Measurements from ENCODE around the gene VANGL1.
A peak's percentile ranks its signal among the peaks of the same experiment; 100 is the strongest.

VANGL1 gene

GRCh38 chr1:115713906-115714305, 72.1 kb downstream of the VANGL1 start:
- no peaks in the 10 kb centered on the region for H3K36me3 Mint-ChIP-seq
- no peak overlapping the region for H3K4me3 Mint-ChIP-seq
- H3K27me3 Mint-ChIP-seq: peaks cover 12 to 32% of the 10 kb centered on the region in 2 donors
- no peak overlapping the region for H3K27ac Mint-ChIP-seq
- no peaks in the 10 kb centered on the region for H3K4me1 Mint-ChIP-seq
- no peaks in the 10 kb centered on the region for H3K9me3 Mint-ChIP-seq
- DNase-seq (no peak), ATAC-seq (replicated peaks) (no peak)

- no peak overlapping the region for H3K27ac Mint-ChIP-seq
- peaks cover 10 to 32% of the 10 kb centered on the region in 2 donors for H3K27me3 Mint-ChIP-seq
- H3K4me3 Mint-ChIP-seq: no peak overlapping the region
- no peaks in the 10 kb centered on the region for H3K36me3 Mint-ChIP-seq
- H3K9me3 Mint-ChIP-seq: no peaks in the 10 kb centered on the region
- ATAC-seq (replicated peaks) (no peak), DNase-seq (no peak)
- H3K4me1 Mint-ChIP-seq: no peaks in the 10 kb centered on the region
Observed at GRCh38 chr1:115714572-115715141, 72.9 kb downstream of the VANGL1 start.

- Mint-ChIP-seq H3K27ac (no peak overlapping the region), H3K36me3 (no peaks in the 10 kb centered on the region), H3K4me1 (no peaks in the 10 kb centered on the region), H3K9me3 (no peaks in the 10 kb centered on the region), H3K27me3 (peaks cover 12 to 14% of the 10 kb centered on the region in 2 donors), H3K4me3 (no peak overlapping the region)
- ATAC-seq (replicated peaks) (peak; percentile 23 to 45), DNase-seq (no peak)
Observed at GRCh38 chr1:115717541-115717940, 75.8 kb downstream of the VANGL1 start.

GRCh38 chr1:115718011-115718754, 76.4 kb downstream of the VANGL1 start:
- H3K4me3 Mint-ChIP-seq: no peak overlapping the region
- peaks cover 12% of the 10 kb centered on the region in 2 donors for H3K27me3 Mint-ChIP-seq
- ATAC-seq (replicated peaks) (no peak), DNase-seq (no peak)
- H3K4me1 Mint-ChIP-seq: no peaks in the 10 kb centered on the region
- no peak overlapping the region for H3K27ac Mint-ChIP-seq
- H3K9me3 Mint-ChIP-seq: no peaks in the 10 kb centered on the region
- no peaks in the 10 kb centered on the region for H3K36me3 Mint-ChIP-seq

GRCh38 chr1:115719285-115719684, 77.5 kb downstream of the VANGL1 start:
- Mint-ChIP-seq H3K9me3 (no peaks in the 10 kb centered on the region), H3K4me3 (no peak overlapping the region), H3K4me1 (no peaks in the 10 kb centered on the region), H3K27me3 (peaks cover 12% of the 10 kb centered on the region in 2 donors), H3K27ac (no peak overlapping the region), H3K36me3 (no peaks in the 10 kb centered on the region)
- DNase-seq (no peak), ATAC-seq (replicated peaks) (no peak)

GRCh38 chr1:115722221-115722620, 80.5 kb downstream of the VANGL1 start:
- Mint-ChIP-seq H3K36me3 (no peaks in the 10 kb centered on the region), H3K27me3 (peaks cover 10 to 12% of the 10 kb centered on the region in 2 donors), H3K27ac (no peak overlapping the region), H3K9me3 (no peaks in the 10 kb centered on the region), H3K4me1 (no peaks in the 10 kb centered on the region), H3K4me3 (no peak overlapping the region)
- no peak for DNase-seq
- no peak for ATAC-seq (replicated peaks)

- Mint-ChIP-seq H3K4me1 (no peaks in the 10 kb centered on the region), H3K36me3 (no peaks in the 10 kb centered on the region), H3K9me3 (no peaks in the 10 kb centered on the region), H3K27ac (no peak overlapping the region), H3K4me3 (no peak overlapping the region), H3K27me3 (peaks cover 0 to 4% of the 10 kb centered on the region in 2 donors)
- ATAC-seq (replicated peaks): no peak
- DNase-seq: no peak
Observed at GRCh38 chr1:115723756-115724155, 82.0 kb downstream of the VANGL1 start.

GRCh38 chr1:115725600-115725999, 83.8 kb downstream of the VANGL1 start:
- DNase-seq (no peak), ATAC-seq (replicated peaks) (no peak)
- Mint-ChIP-seq H3K36me3 (no peaks in the 10 kb centered on the region), H3K9me3 (no peaks in the 10 kb centered on the region), H3K4me1 (peaks cover 0 to 2% of the 10 kb centered on the region in 2 donors), H3K4me3 (no peak overlapping the region), H3K27me3 (peaks cover 0 to 4% of the 10 kb centered on the region in 2 donors), H3K27ac (no peak overlapping the region)

GRCh38 chr1:115726161-115726560, 84.4 kb downstream of the VANGL1 start:
- ATAC-seq (replicated peaks) (no peak), DNase-seq (no peak)
- Mint-ChIP-seq H3K27ac (no peak overlapping the region), H3K9me3 (no peaks in the 10 kb centered on the region), H3K36me3 (no peaks in the 10 kb centered on the region), H3K4me1 (peaks cover 0 to 2% of the 10 kb centered on the region in 2 donors), H3K4me3 (no peak overlapping the region), H3K27me3 (peaks cover 0 to 4% of the 10 kb centered on the region in 2 donors)

GRCh38 chr1:115726570-115726969, 84.8 kb downstream of the VANGL1 start:
- H3K9me3 Mint-ChIP-seq: no peaks in the 10 kb centered on the region

GRCh38 chr1:115727706-115728249, 86.0 kb downstream of the VANGL1 start:
- Mint-ChIP-seq H3K4me1 (peaks cover 0 to 2% of the 10 kb centered on the region in 2 donors), H3K27ac (no peak overlapping the region), H3K4me3 (no peak overlapping the region), H3K9me3 (no peaks in the 10 kb centered on the region), H3K27me3 (no peaks in the 10 kb centered on the region), H3K36me3 (no peaks in the 10 kb centered on the region)
- DNase-seq (no peak), ATAC-seq (replicated peaks) (no peak)

More at GRCh38 chr1:115726570-115726969, 84.8 kb downstream of the VANGL1 start:
- no peak for DNase-seq
- no peaks in the 10 kb centered on the region for H3K36me3 Mint-ChIP-seq
- ATAC-seq (replicated peaks): no peak
- peaks cover 0 to 2% of the 10 kb centered on the region in 2 donors for H3K4me1 Mint-ChIP-seq
- H3K27me3 Mint-ChIP-seq: peaks cover 0 to 3% of the 10 kb centered on the region in 2 donors
- H3K4me3 Mint-ChIP-seq: no peak overlapping the region
- no peak overlapping the region for H3K27ac Mint-ChIP-seq

- Mint-ChIP-seq H3K27ac (no peak overlapping the region), H3K4me1 (peaks cover 0 to 2% of the 10 kb centered on the region in 2 donors), H3K4me3 (no peak overlapping the region), H3K27me3 (no peaks in the 10 kb centered on the region), H3K9me3 (no peaks in the 10 kb centered on the region), H3K36me3 (no peaks in the 10 kb centered on the region)
- ATAC-seq (replicated peaks) (no peak), DNase-seq (no peak)
Observed at GRCh38 chr1:115728341-115728740, 86.6 kb downstream of the VANGL1 start.

- DNase-seq: peak; percentile 13
- H3K4me3 Mint-ChIP-seq: no peak overlapping the region
- no peaks in the 10 kb centered on the region for H3K36me3 Mint-ChIP-seq
- H3K9me3 Mint-ChIP-seq: no peaks in the 10 kb centered on the region
- H3K4me1 Mint-ChIP-seq: peaks cover 0 to 2% of the 10 kb centered on the region in 2 donors
- ATAC-seq (replicated peaks): peak; percentile 90 to 91
- no peak overlapping the region for H3K27ac Mint-ChIP-seq
- H3K27me3 Mint-ChIP-seq: no peaks in the 10 kb centered on the region
Observed at GRCh38 chr1:115729756-115730155, 88.0 kb downstream of the VANGL1 start.

- Mint-ChIP-seq H3K4me1 (peaks cover 0 to 2% of the 10 kb centered on the region in 2 donors), H3K36me3 (no peaks in the 10 kb centered on the region), H3K27me3 (peaks cover 0 to under 1% of the 10 kb centered on the region in 2 donors), H3K27ac (no peak overlapping the region), H3K9me3 (no peaks in the 10 kb centered on the region), H3K4me3 (no peak overlapping the region)
- ATAC-seq (replicated peaks) (no peak), DNase-seq (no peak)
Observed at GRCh38 chr1:115732316-115732715, 90.5 kb downstream of the VANGL1 start.

GRCh38 chr1:115740811-115741210, 99.0 kb downstream of the VANGL1 start:
- Mint-ChIP-seq H3K9me3 (no peaks in the 10 kb centered on the region), H3K36me3 (no peaks in the 10 kb centered on the region), H3K27me3 (peaks cover 8 to 9% of the 10 kb centered on the region in 2 donors), H3K27ac (no peak overlapping the region), H3K4me3 (no peak overlapping the region), H3K4me1 (no peaks in the 10 kb centered on the region)
- DNase-seq (no peak), ATAC-seq (replicated peaks) (no peak)

Measured in stimulated activated naive B cell treated with anti-CD40 and anti-IgM and Interleukin-4, amounts not matched to agents 10 μg/mL and 1 μg/mL and 100 μg/mL, for 72 hours (primary cell).